ENCODE data around the gene KHSRP. TPM values are rescaled to one million over a fixed set of nuclear protein-coding genes. Genes with fewer than 3 reads are reported as not detected.
"Not testable (repeated sequence)": the region's sequence is repeated elsewhere in the genome, so short reads cannot be mapped to it uniquely, and the experiment has no call there.

The KHSRP gene
- total and polyA plus RNA-seq, 8 donors, result 173 to 333 (median 265) TPM

GRCh38 chr19:6406401-6406800, 18.2 kb downstream of the KHSRP start:
- no peak for ATAC-seq
- no peaks in the 10 kb centered on the region for H3K9me3 ChIP-seq
- TF ChIP-seq CTCF (IDR thresholded peaks at IDR 0.05), result no peak
- no peaks in the 10 kb centered on the region for H3K4me1 ChIP-seq
- H3K36me3 ChIP-seq, result no peaks in the 10 kb centered on the region
- H3K4me3 ChIP-seq, result no peak overlapping the region
- intact Hi-C loops (cut with DNase I), result no loop called here
- no peaks in the 10 kb centered on the region for H3K27me3 ChIP-seq
- H3K27ac ChIP-seq, result no peak overlapping the region
- no peak for DNase-seq

GRCh38 chr19:6402837-6403608, 21.6 kb downstream of the KHSRP start:
- Histone ChIP-seq H3K27ac (no peak overlapping the region), H3K9me3 (no peaks in the 10 kb centered on the region), H3K4me3 (no peak overlapping the region), H3K27me3 (no peaks in the 10 kb centered on the region), H3K36me3 (no peaks in the 10 kb centered on the region), H3K4me1 (no peaks in the 10 kb centered on the region)
- DNase-seq (peak in 2 of 4 donors; percentile 69 to 85), ATAC-seq (peak; percentile 26)
- intact Hi-C loops (cut with DNase I), result no loop called here
- no peak for TF ChIP-seq CTCF (IDR thresholded peaks at IDR 0.05)

GRCh38 chr19:6402058-6402457, 22.6 kb downstream of the KHSRP start:
- TF ChIP-seq CTCF (IDR thresholded peaks at IDR 0.05), result no peak
- Histone ChIP-seq H3K27ac (no peak overlapping the region), H3K27me3 (no peaks in the 10 kb centered on the region), H3K4me1 (no peaks in the 10 kb centered on the region), H3K9me3 (no peaks in the 10 kb centered on the region), H3K36me3 (no peaks in the 10 kb centered on the region), H3K4me3 (no peak overlapping the region)
- ATAC-seq (no peak), DNase-seq (no peak)
- intact Hi-C loops (cut with DNase I), result no loop called here

GRCh38 chr19:6400062-6400944, 24.3 kb downstream of the KHSRP start:
- intact Hi-C loops (cut with DNase I); H3K4me1 ChIP-seq; H3K9me3 ChIP-seq; H3K27me3 ChIP-seq; ATAC-seq; H3K36me3 ChIP-seq; DNase-seq; H3K4me3 ChIP-seq; H3K27ac ChIP-seq: not testable (repeated sequence)

GRCh38 chr19:6396305-6396704, 28.3 kb downstream of the KHSRP start:
- Histone ChIP-seq H3K36me3 (peaks cover 0 to under 1% of the 10 kb centered on the region in 2 donors), H3K27me3 (no peaks in the 10 kb centered on the region), H3K4me1 (peaks cover 3 to 17% of the 10 kb centered on the region in 2 donors), H3K4me3 (no peak overlapping the region), H3K9me3 (no peaks in the 10 kb centered on the region), H3K27ac (no peak overlapping the region)
- no peak for TF ChIP-seq CTCF (IDR thresholded peaks at IDR 0.05)
- DNase-seq (no peak), ATAC-seq (no peak)
- intact Hi-C loops (cut with DNase I), result no loop called here
